HUDEP-2 (cell line): ENCODE measurements around the gene TOMM6.

Experiments used
- DNase-seq, 76 experiments: peaks; one replicate each; lab custom pipeline; 2025; ENCODE audit not compliant: unreplicated experiment in 76 of 76; lab: John Stamatoyannopoulos, UW

TOMM6 gene

DNA sequence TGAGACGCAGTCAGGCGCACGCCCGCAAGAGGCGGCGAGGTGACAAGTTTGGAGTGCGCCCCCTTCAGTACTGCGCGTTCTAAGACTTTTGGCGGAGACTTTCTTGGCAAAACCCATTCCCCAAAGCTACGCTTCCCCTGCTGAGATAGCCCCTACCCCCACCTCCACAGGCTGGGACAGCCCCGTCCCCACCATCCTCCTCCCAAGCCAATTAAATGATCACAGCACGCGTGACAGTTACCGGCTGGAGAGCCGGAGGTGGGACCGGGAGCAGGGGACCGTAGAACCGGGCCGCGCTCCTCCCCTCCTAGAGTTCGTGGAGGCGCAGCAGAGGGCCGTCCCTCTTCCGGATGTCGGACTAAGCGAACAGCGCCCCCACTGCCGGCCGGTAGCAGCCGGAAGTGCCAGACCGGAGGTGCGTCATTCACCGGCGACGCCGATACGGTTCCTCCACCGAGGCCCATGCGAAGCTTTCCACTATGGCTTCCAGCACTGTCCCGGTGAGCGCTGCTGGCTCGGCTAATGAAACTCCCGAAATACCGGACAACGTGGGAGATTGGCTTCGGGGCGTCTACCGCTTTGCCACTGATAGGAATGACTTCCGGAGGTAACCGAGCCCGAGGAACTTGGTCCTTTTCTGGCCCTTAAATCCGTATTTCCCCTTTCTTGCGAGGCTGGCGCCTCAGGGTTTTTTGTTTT is at the start of gene TOMM6:
Gene TOMM6, plus strand, starts transcription at position 476 of the 699 bp plus-strand sequence. Its CDS starts 4 bp downstream, at position 480.
- DNase-seq = peak in 75 of 76 experiments; percentile 56 to 99 (median 97)

DNA sequence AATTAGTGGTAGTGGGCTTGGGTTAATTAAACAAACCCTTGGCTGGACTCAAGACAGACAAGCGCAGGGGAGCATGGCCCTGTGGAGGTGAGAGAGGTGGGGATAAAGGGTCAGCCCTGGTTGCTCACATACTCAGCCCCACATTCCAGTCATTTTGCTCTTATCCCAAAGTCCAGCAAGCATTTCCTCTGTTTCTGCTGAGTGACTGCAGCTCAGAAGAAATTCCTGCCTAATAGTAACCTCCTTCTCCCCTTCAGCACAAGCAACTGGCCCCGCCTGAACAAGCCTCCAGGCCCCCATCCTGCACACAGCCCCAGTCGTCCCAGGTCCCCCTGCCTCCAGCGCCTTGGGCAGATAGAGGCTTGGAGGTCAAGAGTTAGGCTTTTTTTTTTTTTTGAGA is 48.5 kb upstream of the TOMM6 start:
- no peak for DNase-seq

- no peak for DNase-seq
Measured at GRCh38 chr6:41740366-41741162, 46.9 kb upstream of the TOMM6 start.

GRCh38 chr6:41741625-41742490 is 45.6 kb upstream of the TOMM6 start:
- DNase-seq = no peak

DNA sequence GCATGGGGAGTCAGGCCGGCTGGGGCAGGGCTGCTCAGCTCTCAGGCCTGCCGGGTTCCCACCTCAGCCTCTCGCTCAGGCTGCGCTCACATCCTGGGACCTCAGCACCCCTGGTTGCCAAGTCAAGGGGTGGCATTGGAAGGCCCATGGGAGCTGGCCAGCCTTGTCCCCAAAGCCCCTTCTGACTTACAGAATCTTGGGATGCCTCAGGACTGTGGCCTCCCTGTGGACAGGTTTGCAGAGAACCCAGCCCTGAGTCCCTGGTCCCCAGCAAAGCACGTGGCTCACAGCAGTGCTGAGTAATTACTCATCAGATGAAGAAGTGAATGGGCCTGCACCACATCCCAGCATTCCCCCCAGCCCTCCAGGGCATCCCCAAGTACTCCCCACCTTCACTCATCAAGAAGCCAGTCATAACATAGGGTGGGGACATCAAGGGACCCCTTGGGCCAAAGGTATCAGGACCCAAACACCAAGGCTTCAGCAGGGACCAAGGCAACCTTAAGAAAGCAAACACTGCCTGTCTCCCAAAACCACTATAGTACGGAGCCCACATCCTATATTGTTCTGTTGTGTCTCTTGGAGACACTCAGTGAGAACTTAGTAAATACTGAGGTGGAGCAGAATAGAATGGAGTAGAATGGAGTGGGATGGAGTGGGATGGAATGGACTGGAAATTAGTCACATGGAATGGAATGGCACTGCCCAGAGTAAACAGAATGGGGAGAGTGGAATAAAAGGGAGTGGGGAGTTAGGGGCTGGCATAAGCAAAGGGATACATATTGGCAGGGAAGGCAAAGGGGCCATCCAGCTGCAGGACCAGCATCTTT is 43.9 kb upstream of the TOMM6 start:
- no peak for DNase-seq

- no peak for DNase-seq
Measured at GRCh38 chr6:41744236-41744787, 43.2 kb upstream of the TOMM6 start.

DNA sequence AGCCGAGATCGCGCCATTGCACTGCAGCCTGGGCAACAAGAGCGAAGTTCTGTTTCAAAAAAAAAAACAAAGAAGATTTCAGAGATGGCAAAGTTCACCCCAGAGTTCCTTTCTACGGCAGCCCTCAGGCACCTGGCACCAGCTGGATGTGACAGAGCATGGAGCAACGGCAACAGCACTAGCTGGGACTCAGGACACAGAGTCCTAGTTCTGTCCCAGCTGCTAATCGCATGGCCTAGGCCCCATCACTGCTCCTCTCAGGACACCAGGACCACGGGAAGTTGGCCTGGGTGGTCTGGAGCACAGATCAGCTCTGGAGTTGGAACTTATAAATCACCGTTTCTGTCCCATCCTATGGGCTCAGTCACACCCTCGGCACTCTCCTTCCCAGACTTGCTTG is 41.4 kb upstream of the TOMM6 start:
- no peak for DNase-seq

GRCh38 chr6:41747256-41748101 is 40.0 kb upstream of the TOMM6 start, which contains the start of gene PGC:
Gene PGC (minus strand): TSS chr6:41747397. CDS start chr6:41747334, 63 bp downstream.
- no peak for DNase-seq

- DNase-seq = no peak
Measured at GRCh38 chr6:41748102-41748477, 39.4 kb upstream of the TOMM6 start.

GRCh38 chr6:41748542-41748941 is 39.0 kb upstream of the TOMM6 start:
- DNase-seq = no peak

DNA sequence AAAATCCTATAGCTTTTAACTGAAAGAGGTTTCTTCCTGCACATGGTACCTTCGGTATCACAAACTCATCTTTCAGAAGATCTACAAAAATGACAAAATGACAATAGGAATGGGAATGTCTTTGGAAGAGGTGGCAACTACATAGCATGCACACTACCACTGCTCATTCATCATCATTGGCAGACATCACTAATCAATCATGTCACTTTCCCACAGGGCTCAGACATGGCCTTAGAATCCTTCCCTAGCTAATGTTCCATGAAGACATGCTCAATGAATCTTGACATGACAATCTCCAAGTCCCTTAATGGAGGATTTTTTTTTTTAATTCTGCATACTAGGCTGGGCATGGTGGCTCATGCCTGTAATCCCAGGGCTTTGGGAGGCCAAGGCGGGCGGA is 37.1 kb upstream of the TOMM6 start:
- no peak for DNase-seq

DNA sequence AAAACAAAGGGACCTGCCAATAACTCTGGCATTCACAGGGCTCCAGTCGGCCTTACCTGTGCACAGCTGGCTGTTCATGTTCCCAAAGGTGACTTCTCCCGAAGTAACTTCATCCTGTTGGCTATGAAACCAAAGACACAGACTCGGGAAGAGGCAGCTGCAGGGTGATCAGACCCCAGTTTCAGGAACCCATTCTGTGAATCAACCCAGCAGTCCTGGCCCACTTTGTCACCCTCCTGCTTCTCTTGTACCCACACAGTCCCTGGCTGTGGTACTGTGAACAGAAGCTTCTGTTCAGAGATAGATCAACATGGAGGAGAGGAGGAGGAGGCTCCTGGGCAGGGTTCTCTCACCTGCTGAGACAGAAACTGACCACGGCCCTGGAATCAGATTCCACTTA is 31.6 kb upstream of the TOMM6 start:
- no peak for DNase-seq

DNA sequence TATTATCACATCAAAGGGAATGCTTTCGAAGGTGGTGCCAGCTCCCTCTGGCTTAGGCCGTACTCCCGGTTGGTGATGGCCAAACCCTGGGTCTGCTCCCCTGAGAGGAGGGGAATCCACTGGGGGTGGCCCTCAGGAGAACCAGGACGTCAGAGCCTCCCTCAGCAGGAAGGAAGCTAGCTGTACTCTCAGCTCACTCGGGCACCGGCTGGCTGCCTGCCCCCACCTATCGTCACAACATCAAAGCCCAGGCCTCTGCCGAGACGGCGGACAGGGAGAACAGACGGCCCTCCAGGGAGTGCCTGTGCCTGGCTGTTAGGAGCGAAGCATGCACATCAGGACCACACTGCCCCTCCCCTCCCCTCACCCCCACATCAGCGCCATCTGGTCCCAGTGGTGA is 31.1 kb upstream of the TOMM6 start:
- DNase-seq = no peak

- no peak for DNase-seq
Measured at GRCh38 chr6:41757271-41757670, 30.2 kb upstream of the TOMM6 start.

DNA sequence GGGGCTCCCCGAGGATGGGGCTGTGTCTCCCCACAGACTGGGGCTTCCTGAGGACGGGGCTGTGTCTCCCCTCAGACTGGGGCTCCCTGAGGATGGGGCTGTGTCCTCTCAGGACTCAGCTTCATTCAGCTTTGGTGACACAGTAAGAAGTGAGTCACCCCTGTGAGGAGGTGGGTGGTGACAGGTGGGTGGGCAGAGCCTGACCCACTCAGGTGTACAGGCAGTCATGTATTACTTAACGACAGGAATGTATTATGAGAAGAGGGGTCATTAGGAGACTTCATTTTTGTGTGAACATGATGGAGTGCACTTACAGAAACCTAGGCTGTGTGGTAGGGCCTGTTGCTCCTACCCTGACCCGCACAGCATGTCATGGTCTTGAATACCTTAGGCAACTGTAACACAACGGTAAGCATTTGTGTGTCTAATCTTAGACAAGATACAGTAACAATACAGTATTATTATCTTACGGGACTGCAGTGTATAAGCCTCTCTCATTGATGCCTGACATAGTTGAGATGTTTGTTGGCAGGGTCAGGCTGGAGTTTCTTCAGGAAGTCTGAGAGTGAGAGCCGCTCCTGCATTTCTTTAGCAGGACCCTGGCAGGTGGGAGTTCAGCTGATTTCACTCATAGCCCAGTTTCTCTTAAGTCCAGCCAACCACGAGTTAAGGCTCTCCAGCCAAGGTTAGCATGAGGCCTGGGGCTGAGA is 29.4 kb upstream of the TOMM6 start:
- DNase-seq = no peak

DNA sequence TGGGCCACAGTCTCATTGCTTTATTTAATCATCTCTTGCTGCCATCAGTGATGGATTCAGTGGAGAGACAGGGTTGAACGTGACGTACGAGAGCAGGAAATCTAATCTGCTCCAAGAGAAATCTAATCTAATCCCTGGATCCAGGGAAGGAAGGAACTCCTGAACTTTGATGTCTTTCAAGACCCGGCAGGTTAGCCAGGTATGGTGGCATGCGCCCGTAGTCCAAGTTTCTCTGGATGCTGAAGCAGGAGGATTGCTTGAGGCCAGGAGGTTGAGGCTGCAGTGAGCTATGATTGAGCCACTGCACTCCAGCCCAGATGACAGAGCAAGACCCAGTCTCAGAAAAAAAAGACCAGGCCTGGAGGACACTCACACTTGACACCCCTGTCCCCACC is 28.9 kb upstream of the TOMM6 start:
- no peak for DNase-seq

GRCh38 chr6:41759106-41759904 is 28.2 kb upstream of the TOMM6 start:
- no peak for DNase-seq
